Measurements from ENCODE around the gene PPM1M.

The PPM1M gene

GRCh38 chr3:52299247-52299878 lies 53.8 kb downstream of the PPM1M start:
- no peak for DNase-seq
